ENCODE results near the gene ACLY.

The ACLY gene

GRCh38 chr17:41918314-41919164 is at the start of gene ACLY:
Gene ACLY (minus strand): TSS chr17:41918951. CDS start chr17:41913873, 5,078 bp downstream.
- DNase-seq = peak; percentile 95

- DNase-seq = no peak
Observed at GRCh38 chr17:41967921-41968578, 49.3 kb upstream of the ACLY start.

- DNase-seq = no peak
Observed at GRCh38 chr17:41967141-41967920, 48.6 kb upstream of the ACLY start.

GRCh38 chr17:41966463-41967140 is 47.9 kb upstream of the ACLY start, which contains the start of gene CNP:
Gene CNP (plus strand): TSS chr17:41966795. CDS start chr17:41966885, 90 bp downstream.
- DNase-seq = peak; percentile 87

GRCh38 chr17:41965694-41966462 is 47.1 kb upstream of the ACLY start:
- DNase-seq = peak; percentile 47

GRCh38 chr17:41962768-41963434 is 44.1 kb upstream of the ACLY start:
- peak; percentile 46 for DNase-seq

- no peak for DNase-seq
Observed at GRCh38 chr17:41962111-41962510, 43.4 kb upstream of the ACLY start.

- no peak for DNase-seq
Observed at GRCh38 chr17:41959336-41960095, 40.8 kb upstream of the ACLY start.

- no peak for DNase-seq
Observed at GRCh38 chr17:41959030-41959335, 40.2 kb upstream of the ACLY start.

GRCh38 chr17:41957869-41958439 is 39.2 kb upstream of the ACLY start:
- no peak for DNase-seq

- no peak for DNase-seq
Observed at GRCh38 chr17:41957031-41957868, 38.5 kb upstream of the ACLY start.

GRCh38 chr17:41956522-41956921 is 37.8 kb upstream of the ACLY start:
- no peak for DNase-seq

- DNase-seq = no peak
Observed at GRCh38 chr17:41948762-41949460, 30.2 kb upstream of the ACLY start.

GRCh38 chr17:41944943-41945342 is 26.2 kb upstream of the ACLY start:
- DNase-seq = no peak

- no peak for DNase-seq
Observed at GRCh38 chr17:41943492-41943891, 24.7 kb upstream of the ACLY start.

- no peak for DNase-seq
Observed at GRCh38 chr17:41942626-41943373, 24.0 kb upstream of the ACLY start.

GRCh38 chr17:41941168-41941567 is 22.4 kb upstream of the ACLY start:
- DNase-seq = no peak

GRCh38 chr17:41939693-41940090 is 20.9 kb upstream of the ACLY start:
- no peak for DNase-seq

Data from activated effector memory CD4-positive, alpha-beta T cell treated with Interleukin-2 at 50 U/mL for 16 hours (primary cell).